ENCODE measurements around the gene ATP8B3. TPM values are rescaled to one million over a fixed set of nuclear protein-coding genes. Genes with fewer than 3 reads are reported as not detected.

The ATP8B3 gene
- total and polyA plus RNA-seq, 2 experiments from 2014 or later = 2.1 to 6.0 TPM

GRCh38 chr19:1836458-1837221 lies 24.6 kb upstream of the ATP8B3 start:
- no peaks in the 10 kb centered on the region; the same call in 2 of the 3 replicates for H3K36me3 Mint-ChIP-seq (ENCODE audit: low read depth)
- TF ChIP-seq POLR2AphosphoS5 (IDR thresholded peaks at IDR 0.05; ENCODE audit: low read depth) (no peak), ZNF462 (CRISPR knock-in tag; IDR thresholded peaks at IDR 0.05) (no peak), STAT1 (IDR thresholded peaks at IDR 0.05; ENCODE audit: unreplicated experiment) (no peak), CREB1 (CRISPR knock-in tag; IDR thresholded peaks at IDR 0.05; ENCODE audit: low read depth) (no peak), EZH2 (IDR thresholded peaks at IDR 0.05; ENCODE audit: low read depth, unreplicated experiment) (no peak), ZNF331 (CRISPR knock-in tag; IDR thresholded peaks at IDR 0.05; ENCODE audit: low read depth) (no peak), REST (IDR thresholded peaks at IDR 0.05; ENCODE audit: unreplicated experiment) (no peak)
- no peaks in the 10 kb centered on the region; the same call in 1 of the 2 replicates for H3K4me1 ChIP-seq (ENCODE audit: insufficient read depth)
- peaks cover 5% of the 10 kb centered on the region for H3F3A ChIP-seq (replicated peaks; ENCODE audit: low read depth)
- no peak overlapping the region for H3K27ac Mint-ChIP-seq
- DNase-seq (ENCODE audit: low spot score) (no peak), ATAC-seq (no peak)
- H3K4me3 ChIP-seq = no peak overlapping the region
- H2AFZ ChIP-seq = no peak overlapping the region
- no peaks in the 10 kb centered on the region for H3K9me3 Mint-ChIP-seq
- peaks cover 7% of the 10 kb centered on the region for H4K20me1 ChIP-seq (replicated peaks; ENCODE audit: insufficient read depth)
- H3K9me2 ChIP-seq (ENCODE audit: insufficient read depth) = no peaks in the 10 kb centered on the region
- H3K79me2 ChIP-seq (replicated peaks; ENCODE audit: insufficient read depth) = peaks cover 76% of the 10 kb centered on the region
- no peak overlapping the region for H3K4me2 ChIP-seq
- no peaks in the 10 kb centered on the region for H3K36me3 ChIP-seq (ENCODE audit: insufficient read depth)
- H3K4me1 Mint-ChIP-seq = peaks cover 6% of the 10 kb centered on the region
- H3K27ac ChIP-seq (ENCODE audit: low read depth) = no peak overlapping the region
- peaks cover 11% of the 10 kb centered on the region for H3K27me3 Mint-ChIP-seq (ENCODE audit: insufficient read depth, low read depth, poor library complexity)
- no peaks in the 10 kb centered on the region for H3K27me3 ChIP-seq (ENCODE audit: insufficient read depth)
- H3K4me3 Mint-ChIP-seq = no peak overlapping the region

All from GM23338 (cell line).